ENCODE measurements around the gene IQSEC1.

The IQSEC1 gene

GRCh38 chr3:13073326-13074005 is at the start of gene IQSEC1:
TSS of gene IQSEC1 (minus strand) at chr3:13073429. CDS start at chr3:13073014, 415 bp downstream.
- no peak within 1 kb of the TSS for H3K4me3 ChIP-seq (replicated peaks in 1 of 2; ENCODE audit: low read depth in 2 of 2, low read length in 2 of 2)
- no peak for TF ChIP-seq CTCF (IDR thresholded peaks at IDR 0.05; ENCODE audit: low read depth, low read length)
- DNase-seq (ENCODE audit: low read depth in 2 of 2), result peak; percentile 3 to 15

DNA sequence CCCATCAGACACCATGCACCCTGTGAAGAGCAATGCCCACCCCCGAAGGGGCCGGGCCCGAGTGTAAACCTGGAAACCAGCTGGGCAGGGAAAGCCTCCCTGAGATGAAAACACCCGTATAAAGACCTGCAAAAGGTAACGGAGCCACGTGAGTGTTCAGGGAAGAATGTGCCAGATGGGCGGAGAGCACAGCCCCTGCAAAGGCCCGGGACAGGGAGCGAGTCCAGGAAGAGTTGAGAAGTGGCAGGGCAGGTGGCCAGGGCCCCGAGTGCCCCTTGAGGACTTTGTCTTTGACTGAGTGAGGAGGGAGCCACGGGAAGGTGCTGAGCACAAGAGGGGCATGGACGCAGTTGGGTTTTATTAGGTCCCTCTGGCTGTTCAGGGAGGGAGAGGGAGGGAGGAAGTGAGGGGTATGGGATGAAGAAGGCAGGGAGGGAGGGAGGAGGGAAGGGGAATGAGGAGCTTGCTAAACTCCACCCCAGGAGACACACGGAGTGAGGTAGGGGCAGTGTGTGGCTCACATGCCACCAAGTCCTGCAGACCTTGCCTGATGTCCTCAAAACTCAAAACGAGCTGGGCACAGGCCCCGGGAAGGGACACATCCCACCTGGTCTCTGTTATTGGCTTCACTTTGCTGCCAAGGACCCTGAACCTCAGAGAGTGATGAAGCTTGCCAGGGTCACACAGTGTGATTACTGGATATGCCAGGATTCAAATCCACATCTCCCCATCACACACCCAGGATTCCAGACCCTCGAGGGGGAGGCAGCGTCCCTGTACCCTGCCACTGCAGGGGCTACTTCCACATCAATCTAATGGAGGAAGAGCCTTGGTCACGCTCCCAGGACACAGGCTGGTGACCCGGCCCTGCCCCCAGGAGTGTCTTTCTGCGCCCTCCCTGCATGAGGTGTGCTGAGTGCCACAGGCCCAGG is 49.1 kb upstream of the IQSEC1 start:
- TF ChIP-seq CTCF (IDR thresholded peaks at IDR 0.05; ENCODE audit: low read depth, low read length), result no peak
- DNase-seq (ENCODE audit: low read depth in 2 of 2), result no peak

DNA sequence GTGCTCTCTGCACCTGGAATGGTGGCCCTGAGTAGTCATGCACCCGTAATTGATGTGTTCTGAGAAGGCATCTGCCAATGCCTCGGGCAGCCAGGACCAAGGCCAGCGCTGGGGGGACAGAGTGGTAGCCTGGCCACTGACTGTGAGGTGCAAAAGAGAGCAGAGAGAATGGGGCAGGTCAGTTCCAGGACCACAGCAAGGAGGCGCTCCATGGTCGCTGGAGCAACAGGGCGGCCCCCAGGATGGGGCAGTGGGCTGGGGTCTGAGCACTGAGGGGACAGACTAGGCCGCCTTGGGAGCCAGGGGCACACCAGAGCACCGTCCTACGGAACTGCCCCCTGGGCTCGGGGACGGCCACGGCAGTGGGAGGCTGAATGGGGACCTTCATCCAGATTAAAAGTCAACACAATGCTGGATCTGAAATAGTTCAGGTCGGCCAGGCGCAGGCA is 48.3 kb upstream of the IQSEC1 start:
- H3K4me3 ChIP-seq (replicated peaks in 1 of 2; ENCODE audit: low read depth in 2 of 2, low read length in 2 of 2), result no peak overlapping the region
- TF ChIP-seq CTCF (IDR thresholded peaks at IDR 0.05; ENCODE audit: low read depth, low read length), result no peak
- no peak for DNase-seq (ENCODE audit: low read depth in 2 of 2)

More for the DNA sequence above, 49.1 kb upstream of the IQSEC1 start:
- H3K4me3 ChIP-seq (replicated peaks in 1 of 2; ENCODE audit: low read depth in 2 of 2, low read length in 2 of 2), result no peak overlapping the region

DNA sequence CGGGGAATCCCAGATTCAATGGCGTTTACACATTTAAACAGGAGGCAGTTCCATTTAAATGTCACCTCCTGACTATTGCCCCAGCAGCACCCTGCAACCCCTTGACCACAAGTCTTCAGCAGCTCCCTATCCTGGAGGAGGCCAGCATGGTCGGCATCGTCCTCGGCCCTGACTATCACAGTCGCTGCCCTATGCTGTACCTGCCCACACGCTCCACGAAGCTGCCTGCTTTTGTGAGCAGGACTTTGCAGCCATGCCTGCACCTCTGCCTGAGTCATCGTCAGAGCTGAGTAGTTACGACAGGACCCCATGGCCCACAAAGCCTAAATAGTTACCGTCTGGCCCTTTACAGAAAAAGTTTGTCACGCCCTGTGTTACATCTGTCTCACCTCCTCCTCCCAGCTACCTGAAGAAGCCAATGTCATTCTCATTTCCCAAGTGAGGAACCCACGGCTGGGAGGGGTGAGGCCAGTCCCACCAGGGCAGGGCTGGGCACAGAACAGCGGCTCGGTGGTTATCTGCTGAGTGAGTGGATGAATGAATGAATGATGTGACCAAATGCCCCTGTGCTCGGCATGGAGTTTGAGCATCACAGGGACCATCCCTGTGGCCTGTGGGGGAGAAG is 47.8 kb upstream of the IQSEC1 start:
- no peak overlapping the region for H3K4me3 ChIP-seq (replicated peaks in 1 of 2; ENCODE audit: low read depth in 2 of 2, low read length in 2 of 2)
- no peak for TF ChIP-seq CTCF (IDR thresholded peaks at IDR 0.05; ENCODE audit: low read depth, low read length)
- DNase-seq (ENCODE audit: low read depth in 2 of 2), result no peak

DNA sequence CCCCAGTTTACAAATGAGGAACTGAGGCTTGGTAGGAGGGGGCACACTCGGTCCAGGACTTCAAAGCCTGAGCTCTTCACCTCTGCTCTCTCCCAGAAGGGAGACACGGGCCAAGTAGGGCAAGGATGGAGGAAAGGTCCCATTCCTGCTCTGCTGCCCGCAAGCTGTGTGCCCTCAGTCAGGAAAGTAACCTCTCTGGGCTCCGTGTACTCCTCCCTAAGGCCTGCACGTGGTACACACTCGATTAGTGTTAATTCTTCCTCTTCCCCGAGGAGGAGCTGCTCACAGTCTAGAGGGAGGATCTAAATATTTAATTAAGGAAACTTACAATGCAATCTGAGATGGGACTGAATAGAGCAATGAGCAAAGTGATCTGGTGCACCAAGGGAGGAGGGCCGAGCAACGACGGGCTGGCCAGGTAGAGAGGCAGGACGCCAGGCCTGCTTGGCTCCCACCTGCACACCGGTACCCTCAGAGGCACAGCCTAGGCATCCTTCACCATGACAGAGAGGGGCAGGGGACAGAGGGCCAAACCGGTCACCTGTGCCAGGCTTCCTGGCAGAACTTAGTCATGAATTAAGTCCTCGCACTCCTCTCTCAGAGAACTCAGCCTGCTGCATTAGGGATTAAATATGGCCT is 47.2 kb upstream of the IQSEC1 start:
- TF ChIP-seq CTCF (IDR thresholded peaks at IDR 0.05; ENCODE audit: low read depth, low read length), result no peak
- no peak overlapping the region for H3K4me3 ChIP-seq (replicated peaks in 1 of 2; ENCODE audit: low read depth in 2 of 2, low read length in 2 of 2)
- DNase-seq (ENCODE audit: low read depth in 2 of 2), result no peak

DNA sequence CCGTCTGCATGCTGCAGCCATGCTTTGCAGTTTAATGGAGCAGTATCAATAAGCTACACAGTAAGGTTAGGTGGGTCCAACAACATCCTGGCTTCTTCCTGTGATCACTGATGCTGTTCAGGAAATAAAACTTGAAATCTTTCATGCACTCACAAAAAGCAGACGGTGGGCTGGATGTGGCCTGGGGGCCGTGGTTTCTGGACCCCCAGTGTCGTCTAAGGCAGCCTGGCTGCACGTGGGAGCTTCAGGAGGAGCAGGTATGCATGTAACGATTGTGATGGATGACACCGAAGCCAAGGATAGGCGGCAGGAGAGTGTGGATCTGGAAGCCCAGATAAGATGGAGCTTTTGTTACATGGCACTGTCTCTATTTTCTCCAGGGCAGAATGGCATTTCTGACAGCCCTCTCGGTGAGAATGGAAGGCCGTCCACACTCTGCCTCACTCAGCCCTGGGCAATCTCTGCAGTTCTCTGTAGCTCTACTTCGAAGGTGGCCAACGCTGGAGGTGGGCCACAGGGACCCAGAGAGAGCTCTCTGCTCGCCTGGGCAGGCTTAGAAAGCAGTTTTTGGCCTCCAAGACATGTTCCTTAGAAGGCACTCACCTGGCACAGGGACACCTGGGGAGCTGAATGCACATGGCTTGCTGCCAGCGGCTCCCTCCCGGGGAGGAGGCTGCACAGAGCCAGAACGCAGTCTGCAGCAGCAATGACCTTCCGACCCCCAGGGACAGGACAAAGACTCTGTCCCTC is 46.4 kb upstream of the IQSEC1 start:
- no peak for TF ChIP-seq CTCF (IDR thresholded peaks at IDR 0.05; ENCODE audit: low read depth, low read length)
- no peak for DNase-seq (ENCODE audit: low read depth in 2 of 2)
- no peak overlapping the region for H3K4me3 ChIP-seq (replicated peaks in 1 of 2; ENCODE audit: low read depth in 2 of 2, low read length in 2 of 2)

Measured in cardiac fibroblast (primary cell).